GM10266 (cell line): Measurements from ENCODE around the gene NDUFAF2.

ENCODE experiments used
- DNase-seq: peaks from one replicate; pipeline ENCODE4 v3.0.0; 2012; ENCODE audit errors: extremely low spot score
- CTCF ChIP-seq: IDR thresholded peaks from 2 replicates; pipeline ENCODE4 v1.5.1; 2012; ENCODE audit warnings: mild to moderate bottlenecking, low read depth; ENCODE audit not compliant: control insufficient read depth, insufficient read depth; ENCODE audit errors: missing control alignments

NDUFAF2 gene

GRCh38 chr5:60989790-60990189, 44.8 kb downstream of the NDUFAF2 start:
- DNase-seq: no peak
- no peak for TF ChIP-seq CTCF

DNA sequence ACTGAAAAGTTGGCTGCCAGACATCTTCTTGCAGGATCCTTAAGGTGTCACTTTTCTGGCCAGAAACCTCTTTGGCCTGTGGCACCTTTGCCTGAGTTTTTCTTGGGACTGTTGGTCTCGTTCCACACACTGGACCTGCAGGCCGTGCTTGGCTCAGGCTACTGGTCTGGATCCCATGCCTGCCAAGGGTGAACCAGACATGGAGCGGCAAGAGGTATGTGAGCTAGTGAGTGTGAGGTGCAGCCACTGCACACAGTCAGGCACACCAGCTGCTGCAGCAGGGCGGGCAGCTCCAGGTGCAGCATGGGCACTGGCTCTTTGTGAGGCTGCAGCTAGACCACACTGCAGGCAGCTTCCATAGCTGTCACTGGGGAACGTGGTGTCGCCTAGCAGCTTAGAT, 47.9 kb downstream of the NDUFAF2 start:
- no peak for DNase-seq
- no peak for TF ChIP-seq CTCF

DNA sequence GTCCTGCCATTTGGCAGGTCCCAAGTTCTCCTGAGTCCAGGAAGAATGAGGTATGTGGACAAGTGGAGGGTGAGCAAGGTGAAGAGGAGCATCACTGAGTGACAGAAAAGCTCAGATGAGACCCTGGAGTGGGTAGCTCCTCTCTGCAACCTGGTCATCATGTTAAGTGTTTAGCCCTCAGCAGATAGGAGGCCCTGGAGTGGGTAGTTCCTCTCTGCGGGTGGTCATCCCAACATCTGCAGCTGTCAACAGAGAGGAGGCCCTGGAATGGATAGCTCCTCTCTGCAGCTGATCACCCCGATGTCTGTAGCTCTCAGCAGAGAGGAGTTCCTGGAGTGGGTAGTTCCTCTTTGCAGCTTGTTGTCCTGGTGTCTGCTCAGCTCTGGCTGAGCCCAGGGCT, 48.4 kb downstream of the NDUFAF2 start:
- no peak for TF ChIP-seq CTCF
- no peak for DNase-seq

- TF ChIP-seq CTCF: no peak
- no peak for DNase-seq
Observed at GRCh38 chr5:60993875-60994571, 49.0 kb downstream of the NDUFAF2 start.

DNA sequence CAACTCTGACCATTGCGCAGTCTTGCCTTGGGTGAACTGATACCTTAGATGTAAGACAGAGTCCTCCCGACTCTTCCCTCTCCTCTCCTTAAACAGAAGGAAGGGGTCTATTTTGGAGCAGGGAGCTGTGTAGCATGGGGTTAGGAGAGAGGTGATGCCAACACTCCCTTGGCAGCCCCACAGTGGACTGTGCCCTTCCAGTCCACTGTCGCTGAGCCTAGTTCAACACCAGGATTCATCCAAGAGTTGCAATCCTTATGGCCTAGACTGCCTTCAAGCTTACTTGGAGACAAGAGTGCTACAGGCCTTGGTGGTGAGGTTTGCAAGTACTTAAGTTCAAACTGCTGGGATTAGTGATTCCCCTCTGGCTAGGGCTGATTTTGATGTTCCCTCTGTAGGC, 51.4 kb downstream of the NDUFAF2 start:
- no peak for DNase-seq
- TF ChIP-seq CTCF: no peak

- DNase-seq: no peak
- TF ChIP-seq CTCF: no peak
Observed at GRCh38 chr5:60997721-60998120, 52.7 kb downstream of the NDUFAF2 start.

- no peak for TF ChIP-seq CTCF
- DNase-seq: no peak
Observed at GRCh38 chr5:61000887-61001286, 55.9 kb downstream of the NDUFAF2 start.
